RWPE1 (cell line): ENCODE data around the gene PPCDC.

Experiments
- CTCF ChIA-PET: fragments of 350-600 bp; sonication (Branson Sonifier 250); formaldehyde crosslinking; extraction: SDS; loops from one replicate; lab custom pipeline; 2021; lab: Yijun Ruan, JAX
- POLR2A ChIA-PET: fragments of 400-600 bp; formaldehyde crosslinking; extraction: SDS; loops from one replicate; lab custom pipeline; 2020; ENCODE audit warnings: antibody characterized with exemption; ENCODE audit not compliant: low non-redundant PET; lab: Yijun Ruan, JAX
- DNase-seq: peaks from one replicate; pipeline ENCODE4 v3.0.0; 2012; ENCODE audit warnings: low spot score
- H3K27ac ChIP-seq: fragments of 450-650 bp; 2 replicates; pipeline ENCODE4 v1.5.1; 2017
- TF ChIP-seq, protein P1 (sequence below): fragments of 450-650 bp; conservative IDR thresholded peaks from 2 replicates; pipeline ENCODE4 v1.5.1; 2017; ENCODE audit warnings: low read depth, mild to moderate bottlenecking

PPCDC gene

GRCh38 chr15:74995182-74995778 is 28.1 kb upstream of the PPCDC start, which contains the start of gene SCAMP5:
TSS of gene SCAMP5 (plus strand) at chr15:74995563. CDS start at chr15:75011840, 16,277 bp downstream.
- ChIA-PET CTCF (interaction anchor here (0.5 to 1.5 kb wide), 5 partner anchors 20 to 1295 kb away, joined by 3 to 5 read pairs (median 3); no protein-coding TSS in a partner anchor), POLR2A (interaction anchor here (0.7 kb wide), 1 partner anchor 152 kb away, joined by 3 read pairs; the partner anchor contains the start of gene ULK3)
- H3K27ac ChIP-seq: no peak within 1 kb of the TSS
- TF ChIP-seq, protein P1, sequence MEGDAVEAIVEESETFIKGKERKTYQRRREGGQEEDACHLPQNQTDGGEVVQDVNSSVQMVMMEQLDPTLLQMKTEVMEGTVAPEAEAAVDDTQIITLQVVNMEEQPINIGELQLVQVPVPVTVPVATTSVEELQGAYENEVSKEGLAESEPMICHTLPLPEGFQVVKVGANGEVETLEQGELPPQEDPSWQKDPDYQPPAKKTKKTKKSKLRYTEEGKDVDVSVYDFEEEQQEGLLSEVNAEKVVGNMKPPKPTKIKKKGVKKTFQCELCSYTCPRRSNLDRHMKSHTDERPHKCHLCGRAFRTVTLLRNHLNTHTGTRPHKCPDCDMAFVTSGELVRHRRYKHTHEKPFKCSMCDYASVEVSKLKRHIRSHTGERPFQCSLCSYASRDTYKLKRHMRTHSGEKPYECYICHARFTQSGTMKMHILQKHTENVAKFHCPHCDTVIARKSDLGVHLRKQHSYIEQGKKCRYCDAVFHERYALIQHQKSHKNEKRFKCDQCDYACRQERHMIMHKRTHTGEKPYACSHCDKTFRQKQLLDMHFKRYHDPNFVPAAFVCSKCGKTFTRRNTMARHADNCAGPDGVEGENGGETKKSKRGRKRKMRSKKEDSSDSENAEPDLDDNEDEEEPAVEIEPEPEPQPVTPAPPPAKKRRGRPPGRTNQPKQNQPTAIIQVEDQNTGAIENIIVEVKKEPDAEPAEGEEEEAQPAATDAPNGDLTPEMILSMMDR: no peak
- DNase-seq: peak; percentile 98

- no peak for DNase-seq
- TF ChIP-seq, protein P1: no peak
- ChIA-PET CTCF (interaction anchor here (0.7 to 1.5 kb wide), 4 partner anchors 19 to 208 kb away, joined by 3 to 5 read pairs (median 3); no protein-coding TSS in a partner anchor), POLR2A (interaction anchor here (0.6 kb wide), 1 partner anchor 35 kb away, joined by 3 read pairs; no protein-coding TSS in a partner anchor)
- H3K27ac ChIP-seq: no peak overlapping the region
Observed at GRCh38 chr15:74995779-74996765, 27.3 kb upstream of the PPCDC start.

DNA sequence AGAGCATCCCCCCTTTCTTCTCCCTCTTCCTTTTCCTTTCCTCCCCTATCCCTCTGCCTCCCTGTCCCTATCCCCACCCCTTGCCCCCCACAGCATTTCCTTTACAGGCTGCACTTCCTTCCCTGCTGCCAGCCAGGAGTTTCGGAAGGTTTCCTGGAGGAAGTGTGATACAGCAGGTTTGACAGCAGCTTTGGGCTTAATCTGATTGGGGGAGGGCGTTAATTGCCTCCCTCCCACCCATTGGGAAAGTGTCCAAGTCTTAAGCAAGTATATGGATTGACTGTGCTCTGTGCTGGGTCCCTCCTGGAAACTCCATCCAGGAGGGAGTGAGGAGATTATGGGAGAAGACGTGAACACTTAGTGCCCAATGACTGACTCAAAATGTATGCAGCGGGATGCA is 26.2 kb upstream of the PPCDC start:
- ChIA-PET POLR2A (no interaction called here), CTCF (interaction anchor here (0.8 kb wide), 1 partner anchor 9 kb away, joined by 4 read pairs; no protein-coding TSS in a partner anchor)
- DNase-seq: no peak
- TF ChIP-seq, protein P1: no peak
- no peak overlapping the region for H3K27ac ChIP-seq

DNA sequence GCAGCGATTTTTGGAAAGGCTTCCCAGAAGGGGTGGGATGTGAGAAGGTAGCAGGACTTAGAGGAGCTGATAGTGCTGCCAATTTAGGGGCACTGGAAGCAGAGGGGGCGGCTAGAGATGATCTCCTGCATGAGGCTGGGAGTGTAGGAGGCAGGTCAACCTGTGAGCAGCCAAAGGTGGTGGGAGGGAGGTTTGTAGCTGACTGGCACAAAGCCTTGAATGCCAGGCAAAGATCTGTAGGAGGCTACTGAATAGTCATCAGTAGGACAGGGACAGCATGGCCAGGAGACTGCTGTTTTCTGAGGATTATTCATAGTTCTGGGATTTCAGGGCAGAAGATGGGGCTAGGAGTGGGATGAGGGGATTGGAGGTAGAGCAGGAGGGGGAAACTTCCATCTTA is 25.8 kb upstream of the PPCDC start:
- CTCF ChIA-PET: interaction anchor here (0.8 kb wide), 1 partner anchor 10 kb away, joined by 4 read pairs; no protein-coding TSS in a partner anchor
- no peak for DNase-seq
- TF ChIP-seq, protein P1: no peak
- POLR2A ChIA-PET: no interaction called here
- no peak overlapping the region for H3K27ac ChIP-seq

GRCh38 chr15:75001310-75001709 is 22.1 kb upstream of the PPCDC start:
- TF ChIP-seq, protein P1: no peak
- CTCF ChIA-PET: no interaction called here
- POLR2A ChIA-PET: no interaction called here
- H3K27ac ChIP-seq: no peak overlapping the region
- DNase-seq: no peak

- ChIA-PET POLR2A (no interaction called here), CTCF (no interaction called here)
- no peak overlapping the region for H3K27ac ChIP-seq
- no peak for DNase-seq
- TF ChIP-seq, protein P1: no peak
Observed at GRCh38 chr15:75002398-75002797, 21.0 kb upstream of the PPCDC start.
